BE2C (cell line): ENCODE measurements around the gene DTNB.

ENCODE experiments used
- DNase-seq: peaks from one replicate; pipeline ENCODE4 v3.0.0-alpha.2; 2020
- H3K27me3 ChIP-seq: fragments of 250-450 bp; sonication (Bioruptor Pico); 2 replicates; pipeline ENCODE4 v1.5.1; 2020; ENCODE audit warnings: mild to moderate bottlenecking
- H3K36me3 ChIP-seq: fragments of 250-450 bp; sonication (Bioruptor Pico); 2 replicates; pipeline ENCODE4 v1.5.1; 2020; ENCODE audit warnings: mild to moderate bottlenecking
- H3K4me1 ChIP-seq: fragments of 250-450 bp; sonication (Bioruptor Pico); 2 replicates; pipeline ENCODE4 v1.5.1; 2020
- H3K4me3 ChIP-seq: 2 replicates; pipeline ENCODE4 v1.5.1; 2011; ENCODE audit warnings: low read depth, low read length
- H3K9me3 ChIP-seq: fragments of 250-450 bp; sonication (Bioruptor Pico); 2 replicates; pipeline ENCODE4 v1.5.1; 2020
- TF ChIP-seq, protein P1 (sequence below): IDR thresholded peaks from 2 replicates; pipeline ENCODE4 v1.5.1; 2012; ENCODE audit warnings: mild to moderate bottlenecking, low read depth, low read length

DTNB gene

DNA sequence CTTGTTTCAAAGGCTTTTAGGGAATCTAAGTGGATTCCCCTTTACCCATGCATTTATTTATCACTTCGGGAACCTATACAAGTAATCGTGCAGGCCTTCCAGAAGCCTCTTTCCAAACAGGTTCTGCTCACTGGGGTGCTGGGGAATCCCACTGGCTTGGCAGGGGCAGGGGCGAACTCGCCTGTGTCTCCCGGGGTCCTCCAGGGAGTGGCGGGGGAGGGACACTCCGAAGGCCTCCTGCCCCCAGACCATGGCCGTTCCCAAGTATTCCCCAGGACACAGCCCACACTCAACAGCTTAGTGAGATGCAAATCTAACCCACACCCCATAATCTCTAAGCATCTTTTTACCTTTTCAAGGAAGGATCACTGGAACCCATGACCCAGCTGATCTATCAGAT lies 338.2 kb downstream of the DTNB start:
- H3K4me3 ChIP-seq: no peak overlapping the region
- no peaks in the 10 kb centered on the region for H3K9me3 ChIP-seq
- H3K4me1 ChIP-seq: peaks cover 20% of the 10 kb centered on the region
- no peaks in the 10 kb centered on the region for H3K27me3 ChIP-seq
- TF ChIP-seq, protein P1, sequence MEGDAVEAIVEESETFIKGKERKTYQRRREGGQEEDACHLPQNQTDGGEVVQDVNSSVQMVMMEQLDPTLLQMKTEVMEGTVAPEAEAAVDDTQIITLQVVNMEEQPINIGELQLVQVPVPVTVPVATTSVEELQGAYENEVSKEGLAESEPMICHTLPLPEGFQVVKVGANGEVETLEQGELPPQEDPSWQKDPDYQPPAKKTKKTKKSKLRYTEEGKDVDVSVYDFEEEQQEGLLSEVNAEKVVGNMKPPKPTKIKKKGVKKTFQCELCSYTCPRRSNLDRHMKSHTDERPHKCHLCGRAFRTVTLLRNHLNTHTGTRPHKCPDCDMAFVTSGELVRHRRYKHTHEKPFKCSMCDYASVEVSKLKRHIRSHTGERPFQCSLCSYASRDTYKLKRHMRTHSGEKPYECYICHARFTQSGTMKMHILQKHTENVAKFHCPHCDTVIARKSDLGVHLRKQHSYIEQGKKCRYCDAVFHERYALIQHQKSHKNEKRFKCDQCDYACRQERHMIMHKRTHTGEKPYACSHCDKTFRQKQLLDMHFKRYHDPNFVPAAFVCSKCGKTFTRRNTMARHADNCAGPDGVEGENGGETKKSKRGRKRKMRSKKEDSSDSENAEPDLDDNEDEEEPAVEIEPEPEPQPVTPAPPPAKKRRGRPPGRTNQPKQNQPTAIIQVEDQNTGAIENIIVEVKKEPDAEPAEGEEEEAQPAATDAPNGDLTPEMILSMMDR: no peak
- no peak for DNase-seq
- no peaks in the 10 kb centered on the region for H3K36me3 ChIP-seq

GRCh38 chr2:25334482-25334881 lies 338.9 kb downstream of the DTNB start:
- Histone ChIP-seq H3K9me3 (no peaks in the 10 kb centered on the region), H3K4me3 (no peak overlapping the region), H3K36me3 (no peaks in the 10 kb centered on the region), H3K27me3 (no peaks in the 10 kb centered on the region), H3K4me1 (peaks cover 13% of the 10 kb centered on the region)
- no peak for DNase-seq
- TF ChIP-seq, protein P1: no peak

DNA sequence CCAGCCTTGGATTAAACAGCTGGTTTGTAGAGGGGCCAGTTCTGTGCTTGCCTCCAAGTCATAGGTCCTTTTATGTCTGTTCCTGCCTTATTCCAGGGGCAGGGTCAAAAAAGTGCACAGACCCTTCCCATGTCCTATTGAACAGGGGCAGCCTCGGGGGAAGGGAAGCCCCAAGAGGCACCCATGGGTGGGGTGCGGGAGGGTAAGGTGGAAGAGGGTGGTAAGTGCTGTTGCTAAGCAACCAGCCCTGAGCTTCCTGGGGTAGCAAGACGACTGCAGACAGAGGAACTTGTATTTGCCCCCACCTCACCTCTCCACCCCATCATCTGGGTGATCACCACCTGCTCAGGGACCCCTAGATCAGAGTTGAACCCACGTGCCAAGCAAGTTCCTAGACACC lies 339.4 kb downstream of the DTNB start:
- Histone ChIP-seq H3K36me3 (no peaks in the 10 kb centered on the region), H3K4me1 (peaks cover 12% of the 10 kb centered on the region), H3K4me3 (no peak overlapping the region), H3K9me3 (no peaks in the 10 kb centered on the region), H3K27me3 (no peaks in the 10 kb centered on the region)
- no peak for DNase-seq
- TF ChIP-seq, protein P1: no peak

DNA sequence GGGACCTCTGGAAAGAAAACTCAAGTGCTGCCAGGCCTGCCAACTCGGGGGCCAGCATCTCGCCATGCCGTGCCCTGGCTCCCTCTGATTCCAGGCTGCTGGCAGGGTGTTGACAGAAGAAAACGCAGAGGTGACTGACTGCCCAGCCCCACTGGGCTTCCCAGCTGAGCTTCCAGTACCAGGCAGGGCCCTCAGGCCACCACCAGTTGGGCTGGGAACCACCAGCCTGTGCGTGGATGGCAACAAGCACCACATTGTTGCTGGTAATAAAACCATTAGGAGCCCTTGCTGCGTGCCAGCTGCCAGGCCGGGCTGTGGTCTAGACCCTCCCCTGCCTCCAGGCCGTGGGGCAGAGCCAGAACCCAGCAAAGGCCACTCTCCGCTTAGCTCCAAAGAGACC lies 340.8 kb downstream of the DTNB start:
- Histone ChIP-seq H3K9me3 (no peaks in the 10 kb centered on the region), H3K4me3 (no peak overlapping the region), H3K27me3 (no peaks in the 10 kb centered on the region), H3K4me1 (peaks cover 12% of the 10 kb centered on the region), H3K36me3 (no peaks in the 10 kb centered on the region)
- TF ChIP-seq, protein P1: no peak
- no peak for DNase-seq

GRCh38 chr2:25331686-25332365 lies 341.6 kb downstream of the DTNB start:
- peak; percentile 75 for DNase-seq
- H3K9me3 ChIP-seq: no peaks in the 10 kb centered on the region
- peaks cover 2% of the 10 kb centered on the region for H3K36me3 ChIP-seq
- no peaks in the 10 kb centered on the region for H3K27me3 ChIP-seq
- peaks cover 10% of the 10 kb centered on the region for H3K4me1 ChIP-seq
- TF ChIP-seq, protein P1: no peak
- no peak overlapping the region for H3K4me3 ChIP-seq

DNA sequence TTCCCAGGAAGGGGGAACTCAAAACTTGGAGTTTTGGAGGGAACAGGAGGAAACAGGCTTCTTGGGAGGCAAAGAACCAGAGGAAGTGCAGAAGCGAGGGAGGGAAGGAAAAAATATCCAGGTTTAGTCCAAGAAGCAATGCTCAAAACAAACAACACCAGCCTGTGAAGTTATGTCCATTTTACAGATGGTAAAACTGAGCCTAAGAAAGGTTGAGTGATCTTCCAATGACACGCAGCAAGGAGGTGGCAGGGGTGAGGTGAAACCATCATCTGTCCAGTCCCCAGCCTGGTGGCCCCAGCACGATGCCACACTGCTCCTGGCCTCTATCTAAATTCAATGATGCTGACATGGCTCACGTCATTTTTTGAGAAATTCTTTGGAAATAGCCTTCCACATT lies 342.4 kb downstream of the DTNB start:
- DNase-seq: no peak
- Histone ChIP-seq H3K9me3 (no peaks in the 10 kb centered on the region), H3K4me1 (peaks cover 3% of the 10 kb centered on the region), H3K4me3 (no peak overlapping the region), H3K36me3 (peaks cover 10% of the 10 kb centered on the region), H3K27me3 (no peaks in the 10 kb centered on the region)
- TF ChIP-seq, protein P1: no peak
